Activated CD8-positive, alpha-beta T cell treated with anti-CD3 and anti-CD28 coated beads for 36 hours (primary cell): ENCODE results near the gene DMRTC2. TPM values are rescaled to one million over a fixed set of nuclear protein-coding genes. Genes with fewer than 3 reads are reported as not detected.
"Not testable (repeated sequence)": the region's sequence is repeated elsewhere in the genome, so short reads cannot be mapped to it uniquely, and the experiment has no call there.

Experiments used
- ATAC-seq: fragments of 200-7000 bp; cut with Tn5 transposase; one replicate; pipeline ENCODE4 v1.10.0; 2021; ENCODE audit warnings: mild to moderate bottlenecking, moderate library complexity
- CTCF ChIA-PET: fragments of 350-600 bp; sonication (Branson Sonifier 250); formaldehyde crosslinking; loops from one replicate; lab custom pipeline; 2021; ENCODE audit warnings: antibody characterized with exemption; lab: Charles Lee
- POLR2A ChIA-PET: fragments of 350-600 bp; sonication (Branson Sonifier 250); formaldehyde crosslinking; loops from one replicate; lab custom pipeline; 2021; ENCODE audit warnings: antibody characterized with exemption; lab: Charles Lee
- DNase-seq: peaks from one replicate; pipeline ENCODE4 v3.0.0-alpha.2; 2020
- H3K27ac Mint-ChIP-seq: one replicate; pipeline ENCODE4 v1.8.0; 2021; ENCODE audit warnings: mild to moderate bottlenecking, mixed read lengths
- H3K27me3 Mint-ChIP-seq: one replicate; pipeline ENCODE4 v1.8.0; 2021; ENCODE audit warnings: mixed read lengths
- H3K36me3 Mint-ChIP-seq: one replicate; pipeline ENCODE4 v1.8.0; 2021; ENCODE audit warnings: low read depth, mixed read lengths
- H3K4me1 Mint-ChIP-seq: one replicate; pipeline ENCODE4 v1.8.0; 2021; ENCODE audit warnings: low read depth, mixed read lengths
- H3K4me3 Mint-ChIP-seq: one replicate; pipeline ENCODE4 v1.8.0; 2021; ENCODE audit warnings: mild to moderate bottlenecking, moderate library complexity, mixed read lengths
- H3K9me3 Mint-ChIP-seq: one replicate; pipeline ENCODE4 v1.8.0; 2021; ENCODE audit warnings: mixed read lengths
- intact Hi-C: fragments of 100-400 bp; cut with micrococcal nuclease; formaldehyde crosslinking; loops from one replicate; pipeline ENCODE4 v1.10.0; 2022
- total RNA-seq, 2 experiments: library from RNA; stranded (reverse); gene quantifications; one replicate each; pipeline ENCODE4 v1.2.3, GENCODE V29; 2021
- TF ChIP-seq, protein P1 (sequence below): fragments of 200-600 bp; IDR thresholded peaks from one replicate; pipeline ENCODE4 v1.8.0; 2022; ENCODE audit warnings: antibody characterized with exemption, mild to moderate bottlenecking

DMRTC2 gene
- total RNA-seq, 2 experiments from 2014 or later: not detected

DNA sequence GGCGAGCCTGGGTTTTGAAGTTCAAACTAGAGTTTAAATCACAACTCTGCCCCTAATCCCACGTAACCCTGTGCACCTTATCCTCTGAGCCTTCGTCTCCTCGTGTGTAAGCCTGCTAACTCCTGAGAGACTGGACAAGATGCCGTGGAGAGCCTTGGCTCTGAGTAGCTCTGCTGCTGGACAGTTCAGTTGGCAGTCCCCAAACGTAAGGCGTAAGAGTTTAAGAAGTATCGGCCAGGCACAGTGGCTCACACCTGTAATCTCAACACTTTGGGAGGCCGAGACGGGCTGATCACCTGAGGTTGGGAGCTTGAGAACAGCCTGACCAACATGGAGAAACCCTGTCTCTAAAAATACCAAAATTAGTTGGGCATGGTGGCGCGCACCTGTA, 27.5 kb downstream of the DMRTC2 start:
- ATAC-seq: no peak
- ChIA-PET POLR2A (interaction anchor here (1.1 to 13.4 kb wide), 15 partner anchors 11 to 565 kb away, joined by 3 to 282 read pairs (median 6); partner anchors contain the start of genes ARHGEF1, ERFL, RABAC1 and RPS19), CTCF (interaction anchor here (0.9 to 6.7 kb wide), 10 partner anchors 9 to 85 kb away, joined by 3 to 110 read pairs (median 12); partner anchors contain the start of genes ARHGEF1, RABAC1 and RPS19)
- Mint-ChIP-seq H3K27me3 (no peaks in the 10 kb centered on the region), H3K9me3 (no peaks in the 10 kb centered on the region), H3K27ac (peak overlapping the region; percentile 95), H3K36me3 (peaks cover 39% of the 10 kb centered on the region), H3K4me3 (no peak overlapping the region), H3K4me1 (peaks cover 80% of the 10 kb centered on the region)
- intact Hi-C loops: loop anchor here (5.0 kb wide), 1 partner anchor 75 kb away; no protein-coding TSS in a partner anchor
- DNase-seq: peak; percentile 7
- TF ChIP-seq, protein P1, sequence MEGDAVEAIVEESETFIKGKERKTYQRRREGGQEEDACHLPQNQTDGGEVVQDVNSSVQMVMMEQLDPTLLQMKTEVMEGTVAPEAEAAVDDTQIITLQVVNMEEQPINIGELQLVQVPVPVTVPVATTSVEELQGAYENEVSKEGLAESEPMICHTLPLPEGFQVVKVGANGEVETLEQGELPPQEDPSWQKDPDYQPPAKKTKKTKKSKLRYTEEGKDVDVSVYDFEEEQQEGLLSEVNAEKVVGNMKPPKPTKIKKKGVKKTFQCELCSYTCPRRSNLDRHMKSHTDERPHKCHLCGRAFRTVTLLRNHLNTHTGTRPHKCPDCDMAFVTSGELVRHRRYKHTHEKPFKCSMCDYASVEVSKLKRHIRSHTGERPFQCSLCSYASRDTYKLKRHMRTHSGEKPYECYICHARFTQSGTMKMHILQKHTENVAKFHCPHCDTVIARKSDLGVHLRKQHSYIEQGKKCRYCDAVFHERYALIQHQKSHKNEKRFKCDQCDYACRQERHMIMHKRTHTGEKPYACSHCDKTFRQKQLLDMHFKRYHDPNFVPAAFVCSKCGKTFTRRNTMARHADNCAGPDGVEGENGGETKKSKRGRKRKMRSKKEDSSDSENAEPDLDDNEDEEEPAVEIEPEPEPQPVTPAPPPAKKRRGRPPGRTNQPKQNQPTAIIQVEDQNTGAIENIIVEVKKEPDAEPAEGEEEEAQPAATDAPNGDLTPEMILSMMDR: no peak

DNA sequence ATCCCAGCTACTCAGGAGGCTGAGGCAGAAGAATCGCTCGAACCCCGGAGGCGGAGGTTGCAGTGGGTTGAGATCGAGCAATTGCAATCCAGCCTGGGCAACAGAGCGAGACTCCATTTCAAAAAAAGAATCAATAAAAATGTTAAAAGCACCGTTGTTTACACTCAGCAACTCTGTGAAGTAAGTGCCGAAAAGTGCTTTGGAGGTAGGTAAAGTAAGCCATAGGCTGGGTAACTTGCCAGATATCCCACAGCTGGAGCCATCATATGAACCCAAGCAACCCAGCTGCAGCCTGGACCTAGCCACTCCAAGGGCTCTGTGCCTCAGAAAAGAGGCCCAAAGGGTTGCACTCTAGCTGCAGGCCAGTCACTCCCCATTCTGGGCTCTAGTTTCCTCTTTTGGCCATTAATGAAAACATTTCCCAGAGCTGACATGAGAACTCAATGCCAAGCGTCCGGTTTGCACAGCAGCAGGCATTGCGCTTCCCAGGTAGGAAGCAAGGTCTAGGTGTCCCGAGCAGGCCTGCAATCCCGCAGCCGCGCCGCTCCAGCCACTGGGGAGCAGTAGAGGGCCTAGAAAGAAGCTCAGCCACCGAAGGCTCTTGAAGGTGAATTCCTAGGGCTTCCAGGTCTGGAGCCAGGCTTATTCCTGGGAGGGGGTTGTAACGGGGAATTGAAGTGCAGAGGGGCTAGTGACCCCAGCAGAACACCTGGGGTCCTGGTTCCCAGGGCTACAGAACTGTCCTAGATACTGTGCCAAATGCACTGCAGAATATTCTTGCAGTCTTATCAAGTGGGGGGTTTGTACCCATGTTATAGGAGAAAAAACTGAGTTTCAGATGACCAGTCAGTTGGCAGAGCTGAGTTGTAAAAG, 28.2 kb downstream of the DMRTC2 start:
- POLR2A ChIA-PET: interaction anchor here (0.6 to 13.4 kb wide), 22 partner anchors 12 to 566 kb away, joined by 3 to 282 read pairs (median 4); partner anchors contain the start of genes ARHGEF1, ERFL, RABAC1 and RPS19
- no peak for ATAC-seq
- intact Hi-C loops: loop anchor here (5.0 kb wide), 1 partner anchor 74 kb away; no protein-coding TSS in a partner anchor
- no peaks in the 10 kb centered on the region for H3K9me3 Mint-ChIP-seq
- peak overlapping the region; percentile 95 for H3K27ac Mint-ChIP-seq
- TF ChIP-seq, protein P1: peak; percentile 84
- H3K4me1 Mint-ChIP-seq: peaks cover 80% of the 10 kb centered on the region
- H3K36me3 Mint-ChIP-seq: peaks cover 35% of the 10 kb centered on the region
- peak; percentile 80 for DNase-seq
- no peak overlapping the region for H3K4me3 Mint-ChIP-seq
- no peaks in the 10 kb centered on the region for H3K27me3 Mint-ChIP-seq
- CTCF ChIA-PET: interaction anchor here (0.8 to 6.7 kb wide), 17 partner anchors 10 to 87 kb away, joined by 3 to 110 read pairs (median 9); partner anchors contain the start of genes ARHGEF1, RABAC1 and RPS19

DNA sequence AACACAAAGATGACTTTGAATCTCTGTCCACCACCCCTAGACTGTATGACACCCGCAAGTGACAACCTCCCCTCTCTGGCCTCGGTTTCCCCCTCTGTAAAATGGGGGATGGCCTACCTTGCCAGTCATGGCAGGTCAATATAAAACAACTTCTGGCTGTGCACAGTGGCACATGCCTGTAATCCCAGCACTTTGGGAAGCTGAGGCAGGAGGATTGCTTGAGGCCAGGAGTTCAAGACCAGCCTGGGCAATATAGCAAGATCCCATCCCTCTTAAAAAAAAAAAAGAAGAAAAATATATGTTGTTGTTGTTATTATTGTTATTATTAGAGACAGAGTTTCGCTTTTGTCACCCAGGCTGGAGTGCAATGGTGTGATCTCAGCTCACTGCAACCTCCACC, 31.1 kb downstream of the DMRTC2 start:
- peak overlapping the region; percentile 92 for H3K27ac Mint-ChIP-seq
- peaks cover 20% of the 10 kb centered on the region for H3K36me3 Mint-ChIP-seq
- ATAC-seq, H3K9me3 Mint-ChIP-seq, H3K27me3 Mint-ChIP-seq, intact Hi-C loops: not testable (repeated sequence)
- CTCF ChIA-PET: interaction anchor here (2.4 to 5.9 kb wide), 2 partner anchors 9 to 76 kb away, joined by 12 to 61 read pairs; partner anchors contain the start of gene ARHGEF1
- peak; percentile 1 for DNase-seq
- POLR2A ChIA-PET: interaction anchor here (0.9 to 13.4 kb wide), 7 partner anchors 8 to 70 kb away, joined by 3 to 282 read pairs (median 8); partner anchors contain the start of genes ARHGEF1 and RPS19
- H3K4me1 Mint-ChIP-seq: peaks cover 74% of the 10 kb centered on the region
- H3K4me3 Mint-ChIP-seq: peak overlapping the region; percentile 40

DNA sequence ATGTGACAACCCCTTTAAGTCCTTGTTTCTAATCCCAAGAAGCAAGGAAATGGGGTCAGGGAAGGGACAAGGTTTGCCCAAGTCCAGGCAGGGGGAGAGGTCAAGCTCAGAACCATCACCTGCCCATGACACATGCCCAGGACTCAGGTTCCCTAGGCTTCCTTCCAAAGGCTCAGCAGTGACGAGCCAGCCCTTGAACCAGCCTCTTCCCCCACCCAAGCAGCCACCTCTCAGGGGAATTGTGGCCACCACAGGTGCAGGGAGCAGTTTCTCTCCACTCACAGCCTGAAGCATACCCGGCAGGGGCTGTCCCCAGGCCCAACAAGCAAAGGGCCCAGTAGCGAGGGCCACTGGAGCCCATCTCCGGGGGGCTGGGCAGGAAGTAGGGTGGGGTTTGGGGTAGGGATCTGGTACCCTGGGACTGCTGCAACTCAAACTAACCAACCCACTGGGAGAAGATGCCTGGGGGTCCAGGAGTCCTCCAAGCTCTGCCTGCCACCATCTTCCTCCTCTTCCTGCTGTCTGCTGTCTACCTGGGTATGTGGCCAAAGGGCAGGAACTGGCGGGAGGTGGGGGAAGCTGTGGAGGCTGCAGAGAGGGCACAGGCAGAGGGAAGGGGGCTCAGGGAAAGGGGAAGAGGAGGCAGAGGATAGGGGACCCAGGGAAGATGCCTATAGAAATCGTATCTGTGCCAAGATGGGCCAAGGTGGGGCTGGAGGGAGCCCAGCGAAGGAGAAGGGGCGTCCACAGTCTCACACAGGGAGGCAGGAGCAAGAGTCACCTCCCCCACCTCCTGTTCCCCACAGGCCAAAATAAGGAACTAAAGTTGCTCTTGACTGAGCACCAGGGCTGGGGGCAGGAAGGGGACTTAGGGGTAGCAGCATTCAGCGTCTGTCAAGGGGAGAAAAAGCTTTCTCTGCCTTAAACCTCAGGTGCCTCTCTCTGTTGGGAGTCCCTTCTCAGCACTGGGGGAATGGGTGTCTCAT, 32.3 kb downstream of the DMRTC2 start, which contains the start of gene CD79A:
Gene CD79A, plus strand, starts transcription at position 433 of the 986 bp plus-strand sequence. Its CDS starts 26 bp downstream, at position 459.
- Mint-ChIP-seq H3K27ac (peak within 1 kb of the TSS; percentile 84), H3K36me3 (peaks cover 9% of the 10 kb centered on the region), H3K9me3 (no peaks in the 10 kb centered on the region), H3K27me3 (no peaks in the 10 kb centered on the region), H3K4me3 (peak within 1 kb of the TSS; percentile 74), H3K4me1 (peaks cover 69% of the 10 kb centered on the region)
- ATAC-seq (peak; percentile 32), DNase-seq (peak; percentile 65)
- POLR2A ChIA-PET: interaction anchor here (0.9 to 13.4 kb wide), 13 partner anchors 8 to 73 kb away, joined by 3 to 282 read pairs (median 4); partner anchors contain the start of genes ARHGEF1 and RPS19
- intact Hi-C loops: no loop called here
- CTCF ChIA-PET: interaction anchor here (0.9 to 5.9 kb wide), 4 partner anchors 7 to 81 kb away, joined by 3 to 61 read pairs (median 8); partner anchors contain the start of gene ARHGEF1
- TF ChIP-seq, protein P1: no peak
